BJ (cell line): Measurements from ENCODE around the gene TAP2. TPM values are rescaled to one million over a fixed set of nuclear protein-coding genes. Genes with fewer than 3 reads are reported as not detected.

Experiments
- CTCF ChIA-PET: fragments of 350-600 bp; formaldehyde crosslinking; extraction: SDS; loops from one replicate; lab custom pipeline; 2021; ENCODE audit warnings: antibody characterized with exemption, inconsistent platforms; lab: Yijun Ruan, JAX
- POLR2A ChIA-PET: fragments of 300-600 bp; sonication (Branson Sonifier 250); formaldehyde crosslinking; extraction: SDS; loops from one replicate; lab custom pipeline; 2021; ENCODE audit warnings: antibody characterized with exemption; lab: Charles Lee
- DNase-seq: peaks from one replicate; pipeline ENCODE4 v3.0.0-alpha.2; 2011; ENCODE audit warnings: low read depth
- H3K27me3 ChIP-seq: 2 replicates; pipeline ENCODE4 v1.6.0; 2011; ENCODE audit warnings: low read length; ENCODE audit not compliant: control insufficient read depth, insufficient read depth
- H3K36me3 ChIP-seq: 2 replicates; pipeline ENCODE4 v1.5.1; 2011; ENCODE audit warnings: low read length; ENCODE audit not compliant: control insufficient read depth, insufficient read depth
- H3K4me3 ChIP-seq: 2 replicates; pipeline ENCODE4 v1.5.1; 2011; ENCODE audit warnings: low read depth, mild to moderate bottlenecking, control low read depth, low read length
- CTCF ChIP-seq: IDR thresholded peaks from 2 replicates; pipeline ENCODE4 v1.5.1; 2011; ENCODE audit warnings: low read depth, mild to moderate bottlenecking, control low read depth, inconsistent platforms, low read length, moderate library complexity; ENCODE audit not compliant: insufficient read depth
- polyA plus RNA-seq: library from polyadenylated mRNA; depleted of rRNA; stranded (reverse); fragments of >200 nt; gene quantifications from 2 replicates; pipeline ENCODE4 v1.2.3, GENCODE V29; 2011

Gene TAP2
- polyA plus RNA-seq, 1 experiment: 25.4 TPM

DNA sequence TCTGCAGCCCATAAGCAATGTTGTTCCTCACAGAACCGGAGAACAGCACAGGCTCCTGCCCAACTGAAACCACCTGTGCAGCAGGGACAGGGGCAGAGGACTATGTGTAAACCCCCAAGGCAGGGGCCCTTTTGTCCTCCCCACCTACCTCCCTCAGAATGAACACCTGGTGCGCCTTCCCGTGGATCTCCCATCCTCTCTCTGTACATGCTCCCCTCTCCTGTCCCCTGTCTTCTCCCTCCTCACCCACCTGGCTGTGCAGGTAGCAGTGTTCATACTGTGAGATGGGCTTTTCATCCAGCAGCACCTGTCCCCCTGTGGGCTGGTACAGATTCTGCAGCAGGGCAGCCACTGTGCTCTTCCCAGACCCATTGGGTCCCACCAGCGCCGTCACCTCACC is 8.5 kb downstream of the TAP2 start:
- Histone ChIP-seq H3K36me3 (peaks cover 13% of the 10 kb centered on the region), H3K4me3 (no peak overlapping the region), H3K27me3 (no peaks in the 10 kb centered on the region)
- ChIA-PET POLR2A (no interaction called here), CTCF (interaction anchor here (1.4 to 3.2 kb wide), 2 partner anchors 8 to 38 kb away, joined by 4 to 27 read pairs; partner anchors contain the start of gene TAP2)
- TF ChIP-seq CTCF: no peak
- no peak for DNase-seq

DNA sequence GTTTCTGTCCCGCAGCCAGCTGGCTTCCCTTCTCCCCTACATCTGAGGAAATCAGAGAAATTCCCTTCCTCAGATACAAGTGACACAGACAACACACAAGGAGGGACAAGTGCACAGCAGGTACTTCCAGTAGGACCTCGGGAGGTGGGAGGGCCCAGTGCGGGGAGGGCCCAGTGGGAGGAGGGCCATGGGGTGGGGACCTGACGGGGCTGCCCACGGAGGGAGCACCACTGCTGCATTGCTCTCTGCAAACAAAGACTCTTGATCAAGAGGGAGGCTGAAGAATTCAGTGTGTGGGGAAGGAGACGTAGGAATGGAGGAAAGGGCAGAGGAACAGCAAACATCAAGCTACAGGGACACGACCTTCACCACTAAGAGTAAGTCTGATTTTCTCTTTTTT is 9.0 kb downstream of the TAP2 start:
- CTCF ChIA-PET: interaction anchor here (1.0 to 3.2 kb wide), 2 partner anchors 9 to 10 kb away, joined by 3 to 27 read pairs; partner anchors contain the start of gene TAP2
- POLR2A ChIA-PET: no interaction called here

DNA sequence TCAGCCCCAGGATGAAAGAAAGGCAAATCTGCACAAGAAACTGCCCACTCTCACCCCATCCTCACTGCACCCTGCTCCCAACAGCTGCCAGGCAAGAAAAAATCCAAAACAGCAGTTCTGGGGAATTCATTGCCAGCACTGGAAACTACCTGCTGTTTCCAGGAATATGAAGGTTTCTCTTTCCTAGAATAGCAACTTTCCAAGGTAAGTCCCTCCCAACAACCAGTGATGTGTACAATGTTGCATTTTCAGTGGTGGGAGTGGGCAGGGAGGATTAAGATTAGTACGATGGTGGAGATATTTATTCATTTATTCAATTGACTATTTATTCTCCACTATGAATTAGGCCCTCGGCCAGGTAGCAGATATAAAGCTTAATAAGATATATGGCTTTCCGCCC is 11.5 kb downstream of the TAP2 start:
- Histone ChIP-seq H3K27me3 (no peaks in the 10 kb centered on the region), H3K4me3 (no peak overlapping the region), H3K36me3 (peaks cover 9% of the 10 kb centered on the region)
- no peak for DNase-seq
- CTCF ChIA-PET: interaction anchor here (1.3 to 4.2 kb wide), 7 partner anchors 11 to 41 kb away, joined by 3 to 27 read pairs (median 8); partner anchors contain the start of genes PSMB9, TAP1 and TAP2
- POLR2A ChIA-PET: no interaction called here
- TF ChIP-seq CTCF: no peak

More for the DNA sequence above, 9.0 kb downstream of the TAP2 start:
- no peak for DNase-seq
- Histone ChIP-seq H3K27me3 (no peaks in the 10 kb centered on the region), H3K4me3 (no peak overlapping the region), H3K36me3 (peaks cover 12% of the 10 kb centered on the region)
- no peak for TF ChIP-seq CTCF

GRCh38 chr6:32825966-32826365 is 12.6 kb downstream of the TAP2 start:
- Histone ChIP-seq H3K4me3 (no peak overlapping the region), H3K36me3 (peaks cover 9% of the 10 kb centered on the region), H3K27me3 (no peaks in the 10 kb centered on the region)
- CTCF ChIA-PET: interaction anchor here (0.7 to 4.2 kb wide), 9 partner anchors 12 to 158 kb away, joined by 3 to 24 read pairs (median 3); partner anchors contain the start of genes PSMB9, TAP1 and TAP2
- peak; percentile 35 for DNase-seq
- TF ChIP-seq CTCF: peak; percentile 48
- POLR2A ChIA-PET: no interaction called here

GRCh38 chr6:32819729-32820128 is 18.8 kb downstream of the TAP2 start:
- CTCF ChIA-PET: interaction anchor here (1.0 to 5.2 kb wide), 4 partner anchors 10 to 48 kb away, joined by 3 to 26 read pairs (median 4); partner anchors contain the start of gene TAP2
- no peaks in the 10 kb centered on the region; the same call in 1 of the 2 replicates for H3K27me3 ChIP-seq
- POLR2A ChIA-PET: no interaction called here

More at GRCh38 chr6:32819729-32820128, 18.8 kb downstream of the TAP2 start:
- TF ChIP-seq CTCF: no peak
- H3K36me3 ChIP-seq: no peaks in the 10 kb centered on the region
- no peak for DNase-seq
- no peak overlapping the region for H3K4me3 ChIP-seq
